Activated CD8-positive, alpha-beta memory T cell treated with anti-CD3 and anti-CD28 coated beads, Interleukin-2, amount 10 ng/mL, durations not matched to agents 7 days and 5 days (primary cell): ENCODE results near the gene GFAP. TPM values are rescaled to one million over a fixed set of nuclear protein-coding genes. Genes with fewer than 3 reads are reported as not detected.
A peak's percentile ranks its signal among the peaks of the same experiment; 100 is the strongest.

ENCODE experiments used
- ATAC-seq: fragments of 150-1000 bp; cut with Tn5 transposase; one replicate; pipeline ENCODE4 v1.10.0; 2021; ENCODE audit warnings: moderate library complexity
- CTCF ChIA-PET: fragments of 350-600 bp; sonication (Branson Sonifier 250); formaldehyde crosslinking; loops from one replicate; lab custom pipeline; 2021; ENCODE audit warnings: antibody characterized with exemption; lab: Charles Lee
- DNase-seq: peaks from one replicate; pipeline ENCODE4 v3.0.0-alpha.2; 2020
- H3K27ac Mint-ChIP-seq: one replicate; pipeline ENCODE4 v1.8.0; 2021; ENCODE audit warnings: mild to moderate bottlenecking, mixed read lengths
- H3K27me3 Mint-ChIP-seq: one replicate; pipeline ENCODE4 v1.8.0; 2021; ENCODE audit warnings: mixed read lengths
- H3K36me3 Mint-ChIP-seq: one replicate; pipeline ENCODE4 v1.8.0; 2021; ENCODE audit warnings: mild to moderate bottlenecking, mixed read lengths
- H3K4me1 Mint-ChIP-seq: one replicate; pipeline ENCODE4 v1.8.0; 2021; ENCODE audit warnings: mixed read lengths
- H3K4me3 Mint-ChIP-seq: one replicate; pipeline ENCODE4 v1.8.0; 2021; ENCODE audit warnings: mild to moderate bottlenecking, moderate library complexity, mixed read lengths
- H3K9me3 Mint-ChIP-seq: one replicate; pipeline ENCODE4 v1.8.0; 2022; ENCODE audit warnings: low read depth, mixed read lengths
- total RNA-seq, 2 experiments: library from RNA; stranded (reverse); gene quantifications; one replicate each; pipeline ENCODE4 v1.2.3, GENCODE V29; 2021

GFAP gene
- total RNA-seq, 2 experiments from 2014 or later: not detected

DNA sequence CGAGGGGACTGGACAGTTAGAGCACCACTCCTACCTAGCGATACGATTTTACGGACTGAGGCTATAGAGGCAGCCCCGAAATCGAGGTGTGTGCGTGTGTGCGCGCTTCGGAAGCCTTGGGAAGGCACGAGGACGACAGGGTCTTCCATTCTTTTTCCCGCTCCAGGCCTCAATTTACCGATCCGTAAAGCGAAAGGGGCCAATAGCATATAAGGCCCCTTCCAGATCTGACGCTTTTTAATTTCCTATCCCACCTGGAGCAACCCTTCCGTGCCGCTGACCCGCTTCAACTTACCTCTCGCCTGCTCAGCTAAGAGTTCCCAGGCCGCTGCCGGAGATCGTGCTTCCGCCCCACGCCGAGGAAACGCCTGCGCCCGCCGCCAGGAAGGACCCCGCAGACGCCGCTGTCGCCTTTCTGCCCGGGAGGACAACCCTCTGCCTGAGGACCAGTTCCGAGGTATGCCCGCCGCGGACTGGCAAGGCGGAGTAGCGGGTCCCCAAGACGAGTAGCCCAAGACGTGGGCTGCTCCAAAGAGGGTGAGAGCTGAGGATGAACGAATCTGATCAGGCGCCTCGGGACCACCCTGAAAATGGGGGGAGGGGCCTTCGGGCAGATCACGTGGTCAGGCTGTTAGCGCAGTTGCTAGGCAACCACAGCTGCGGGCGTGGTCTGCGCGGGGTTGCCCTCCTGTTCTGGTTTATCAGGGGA is 16.1 kb downstream of the GFAP start, which contains the start of gene EFTUD2:
EFTUD2 (minus strand) TSS at position 372 of the 709 bp plus-strand sequence. CDS start 4,924 bp downstream, outside the sequence.
- H3K4me3 Mint-ChIP-seq: peak within 1 kb of the TSS; percentile 85
- peaks cover 29% of the 10 kb centered on the region for H3K4me1 Mint-ChIP-seq
- peaks cover 11% of the 10 kb centered on the region for H3K36me3 Mint-ChIP-seq
- no peaks in the 10 kb centered on the region for H3K9me3 Mint-ChIP-seq
- CTCF ChIA-PET: interaction anchor here (0.9 to 3.5 kb wide), 13 partner anchors 9 to 236 kb away, joined by 3 to 12 read pairs (median 4); partner anchors contain the start of gene ACBD4
- H3K27ac Mint-ChIP-seq: peak within 1 kb of the TSS; percentile 99
- peak; percentile 97 for ATAC-seq
- peak; percentile 94 for DNase-seq
- H3K27me3 Mint-ChIP-seq: peaks cover 8% of the 10 kb centered on the region

DNA sequence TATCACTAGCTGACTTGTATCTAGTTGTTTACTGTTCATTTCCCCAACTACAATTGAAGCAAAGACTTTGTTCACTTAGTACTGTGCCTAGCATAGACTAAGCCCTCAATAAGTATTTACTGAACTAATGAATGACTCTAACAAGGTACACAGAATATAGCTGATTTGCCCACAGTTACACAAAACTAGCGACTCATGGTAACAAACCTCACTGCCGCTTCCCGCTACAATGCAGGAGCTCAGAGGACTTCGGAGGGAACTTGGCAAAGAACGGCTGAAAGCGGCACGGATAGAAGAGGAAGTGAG is 16.6 kb downstream of the GFAP start:
- DNase-seq (peak; percentile 53), ATAC-seq (no peak)
- Mint-ChIP-seq H3K4me3 (peak overlapping the region; percentile 85), H3K36me3 (peaks cover 11% of the 10 kb centered on the region), H3K27ac (peak overlapping the region; percentile 99), H3K9me3 (no peaks in the 10 kb centered on the region), H3K27me3 (peaks cover 8% of the 10 kb centered on the region), H3K4me1 (peaks cover 29% of the 10 kb centered on the region)
- CTCF ChIA-PET: interaction anchor here (0.9 to 3.5 kb wide), 11 partner anchors 9 to 237 kb away, joined by 3 to 12 read pairs (median 6); partner anchors contain the start of gene ACBD4

DNA sequence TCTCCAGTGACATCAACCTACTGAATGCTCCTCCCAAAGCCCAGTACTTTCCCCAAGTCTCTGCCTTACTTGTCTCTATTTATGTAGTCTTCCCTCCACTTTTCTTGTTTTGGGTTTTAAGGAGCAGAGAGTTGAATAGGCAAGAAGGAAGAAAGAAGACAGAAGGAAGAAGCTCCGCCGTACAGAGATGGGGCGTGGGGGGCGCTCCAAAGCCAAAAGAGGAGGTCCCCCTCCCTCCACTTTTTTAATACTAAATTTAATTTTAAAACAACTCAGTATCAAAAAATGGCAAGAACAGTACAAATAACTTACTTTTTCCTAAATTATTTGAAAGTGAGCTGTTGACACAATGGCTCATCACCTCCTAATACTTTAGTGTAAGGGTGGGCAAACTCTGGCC is 20.7 kb downstream of the GFAP start:
- Mint-ChIP-seq H3K9me3 (no peaks in the 10 kb centered on the region), H3K27ac (no peak overlapping the region), H3K36me3 (peaks cover 27% of the 10 kb centered on the region), H3K4me3 (no peak overlapping the region), H3K4me1 (peaks cover 25% of the 10 kb centered on the region), H3K27me3 (no peaks in the 10 kb centered on the region)
- DNase-seq (no peak), ATAC-seq (no peak)
- CTCF ChIA-PET: interaction anchor here (1.3 to 2.2 kb wide), 4 partner anchors 13 to 119 kb away, joined by 3 to 7 read pairs (median 5); no protein-coding TSS in a partner anchor

DNA sequence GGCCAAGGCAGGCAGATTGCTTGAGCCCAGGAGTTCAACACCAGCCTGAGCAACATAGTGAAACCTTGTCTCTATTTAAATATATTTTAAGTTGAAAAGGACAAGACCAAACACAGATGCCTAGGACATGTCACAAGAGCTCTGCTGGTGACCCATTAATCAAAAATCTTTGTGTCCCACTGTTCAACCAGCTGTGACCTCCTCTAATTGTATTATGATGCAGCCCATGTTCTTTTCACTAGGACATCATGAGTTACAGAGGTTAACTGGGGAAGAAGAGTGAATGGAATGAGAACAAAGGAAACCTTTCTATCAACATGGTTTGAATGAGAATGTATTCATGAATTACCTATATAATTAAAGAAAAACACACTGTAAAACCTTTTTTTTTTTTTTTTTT is 23.1 kb downstream of the GFAP start:
- H3K9me3 Mint-ChIP-seq: no peaks in the 10 kb centered on the region
- H3K27me3 Mint-ChIP-seq: no peaks in the 10 kb centered on the region
- no peak for DNase-seq
- no peak overlapping the region for H3K4me3 Mint-ChIP-seq
- peaks cover 16% of the 10 kb centered on the region for H3K4me1 Mint-ChIP-seq
- no peak overlapping the region for H3K27ac Mint-ChIP-seq
- no peak for ATAC-seq
- CTCF ChIA-PET: interaction anchor here (1.3 to 1.5 kb wide), 2 partner anchors 11 to 207 kb away, joined by 3 read pairs; no protein-coding TSS in a partner anchor
- H3K36me3 Mint-ChIP-seq: peaks cover 27% of the 10 kb centered on the region

DNA sequence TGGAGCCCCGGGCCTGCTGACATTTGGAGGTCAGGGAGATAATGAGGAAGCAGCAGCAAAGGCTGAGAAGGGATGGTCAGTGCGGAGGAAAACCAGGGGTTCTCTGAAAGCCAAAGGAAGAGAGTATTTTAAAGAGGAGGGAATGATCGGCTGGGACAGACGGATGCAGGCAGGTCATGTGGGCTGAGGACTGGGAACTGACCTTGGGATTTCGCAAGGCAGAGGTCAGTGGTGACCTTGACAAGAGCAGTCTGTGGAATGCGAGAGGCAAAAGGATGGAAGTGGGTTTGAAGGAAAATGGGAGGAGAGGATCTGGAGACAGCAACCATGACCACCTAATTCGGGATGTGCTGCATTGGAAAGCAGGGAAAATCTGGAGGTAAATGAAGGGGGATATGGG is 26.3 kb downstream of the GFAP start:
- CTCF ChIA-PET: interaction anchor here (1.2 kb wide), 1 partner anchor 114 kb away, joined by 4 read pairs; no protein-coding TSS in a partner anchor
- Mint-ChIP-seq H3K27me3 (no peaks in the 10 kb centered on the region), H3K36me3 (peaks cover 32% of the 10 kb centered on the region), H3K27ac (no peak overlapping the region), H3K9me3 (no peaks in the 10 kb centered on the region), H3K4me1 (peaks cover 13% of the 10 kb centered on the region), H3K4me3 (no peak overlapping the region)
- ATAC-seq (no peak), DNase-seq (no peak)

DNA sequence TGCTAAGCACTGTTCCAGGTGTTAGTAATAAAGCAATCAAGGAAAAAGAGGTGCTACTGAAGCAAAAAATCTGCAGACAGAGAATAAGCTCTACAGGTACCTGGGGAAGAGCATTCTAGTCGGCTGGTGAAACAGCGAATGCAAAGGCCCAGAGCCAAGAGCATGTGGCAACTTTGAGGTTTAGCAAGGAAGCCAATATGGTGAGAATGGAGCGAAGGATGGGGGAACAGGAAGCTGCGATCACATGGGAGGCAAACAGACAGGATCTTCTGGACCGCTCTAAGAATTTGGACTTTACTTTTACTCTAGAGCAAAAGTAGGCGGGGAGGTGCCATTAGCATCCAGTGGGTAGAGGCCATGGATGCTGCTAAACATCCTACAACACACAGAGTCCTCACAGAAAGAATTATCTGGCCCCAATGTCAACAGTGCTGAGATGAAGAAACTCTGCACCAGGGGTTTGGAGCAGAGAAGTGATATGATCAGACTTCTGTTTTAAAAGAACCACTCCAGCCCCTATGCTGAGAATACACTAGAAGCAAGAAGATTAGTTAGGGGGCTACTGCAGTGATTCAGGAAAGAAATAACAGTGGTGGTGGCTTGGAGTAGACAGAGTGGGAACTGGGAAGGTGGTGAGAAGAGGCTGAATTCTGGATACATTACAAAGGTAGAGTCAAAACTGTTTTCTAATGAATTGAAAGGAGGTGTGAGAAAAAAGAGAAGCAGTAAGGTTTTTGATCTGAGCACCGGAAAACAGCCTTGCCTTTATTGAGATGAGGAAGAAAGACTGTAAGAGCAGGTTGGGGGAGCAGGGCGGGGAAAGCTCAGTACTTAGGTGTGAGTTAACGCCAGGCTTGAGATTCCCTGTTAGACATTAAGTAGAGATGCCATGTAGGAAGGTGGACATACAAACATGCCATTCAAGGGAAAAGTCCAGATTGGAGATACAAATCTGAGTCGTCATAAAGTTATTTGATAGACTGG is 27.0 kb downstream of the GFAP start:
- DNase-seq: peak; percentile 63
- CTCF ChIA-PET: interaction anchor here (1.0 to 1.9 kb wide), 4 partner anchors 9 to 133 kb away, joined by 3 to 7 read pairs (median 4); no protein-coding TSS in a partner anchor
- peaks cover 13% of the 10 kb centered on the region for H3K4me1 Mint-ChIP-seq
- H3K9me3 Mint-ChIP-seq: no peaks in the 10 kb centered on the region
- no peaks in the 10 kb centered on the region for H3K27me3 Mint-ChIP-seq
- H3K4me3 Mint-ChIP-seq: no peak overlapping the region
- peak; percentile 78 for ATAC-seq
- peaks cover 34% of the 10 kb centered on the region for H3K36me3 Mint-ChIP-seq
- H3K27ac Mint-ChIP-seq: no peak overlapping the region

DNA sequence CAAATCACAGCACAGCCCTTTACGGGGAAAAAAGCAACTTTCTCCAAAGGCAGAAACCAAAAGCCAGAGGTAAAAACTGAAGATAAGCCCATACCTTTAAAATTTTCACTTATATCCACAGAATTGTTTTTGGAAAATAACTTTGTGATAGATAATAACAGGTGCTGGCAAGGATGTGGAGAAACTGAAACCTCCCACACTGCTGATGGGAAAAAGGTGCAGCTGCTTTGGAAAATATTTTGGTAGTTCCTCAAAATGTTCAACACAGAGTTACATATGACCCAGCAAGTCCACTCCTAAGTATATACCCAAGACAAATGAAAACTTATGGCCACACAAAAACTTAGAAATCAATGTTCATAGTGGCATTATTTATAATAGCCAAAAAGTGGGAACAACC is 28.3 kb downstream of the GFAP start:
- ATAC-seq: no peak
- H3K4me3 Mint-ChIP-seq: no peak overlapping the region
- no peaks in the 10 kb centered on the region for H3K9me3 Mint-ChIP-seq
- no peaks in the 10 kb centered on the region for H3K27me3 Mint-ChIP-seq
- peaks cover 37% of the 10 kb centered on the region for H3K36me3 Mint-ChIP-seq
- CTCF ChIA-PET: interaction anchor here (0.6 to 1.9 kb wide), 3 partner anchors 8 to 160 kb away, joined by 3 to 7 read pairs (median 4); no protein-coding TSS in a partner anchor
- peaks cover 13% of the 10 kb centered on the region for H3K4me1 Mint-ChIP-seq
- DNase-seq: no peak
- H3K27ac Mint-ChIP-seq: no peak overlapping the region

DNA sequence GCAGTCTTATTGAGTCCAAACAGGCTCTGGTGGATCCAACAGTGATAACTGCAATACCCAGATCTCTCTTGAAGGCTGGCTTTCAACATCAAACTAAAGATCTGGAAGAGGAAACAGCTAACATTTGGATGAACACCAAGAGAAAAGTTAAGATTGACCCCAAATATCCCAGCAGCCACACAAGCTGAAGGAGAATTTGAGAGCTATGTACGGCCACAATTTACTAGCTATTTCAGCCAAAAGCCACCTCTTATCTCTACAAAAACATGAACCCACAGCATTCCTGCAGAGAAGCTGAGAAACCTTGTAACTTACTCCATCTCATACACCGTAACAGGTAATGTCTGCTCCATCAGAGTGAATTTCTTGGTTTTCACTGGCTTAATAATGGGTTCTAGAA is 30.4 kb downstream of the GFAP start:
- Mint-ChIP-seq H3K27ac (no peak overlapping the region), H3K27me3 (no peaks in the 10 kb centered on the region), H3K4me1 (peaks cover 10% of the 10 kb centered on the region), H3K4me3 (no peak overlapping the region), H3K36me3 (peaks cover 41% of the 10 kb centered on the region), H3K9me3 (no peaks in the 10 kb centered on the region)
- CTCF ChIA-PET: interaction anchor here (0.6 to 1.1 kb wide), 4 partner anchors 11 to 165 kb away, joined by 3 to 6 read pairs (median 4); no protein-coding TSS in a partner anchor
- no peak for DNase-seq
- no peak for ATAC-seq

DNA sequence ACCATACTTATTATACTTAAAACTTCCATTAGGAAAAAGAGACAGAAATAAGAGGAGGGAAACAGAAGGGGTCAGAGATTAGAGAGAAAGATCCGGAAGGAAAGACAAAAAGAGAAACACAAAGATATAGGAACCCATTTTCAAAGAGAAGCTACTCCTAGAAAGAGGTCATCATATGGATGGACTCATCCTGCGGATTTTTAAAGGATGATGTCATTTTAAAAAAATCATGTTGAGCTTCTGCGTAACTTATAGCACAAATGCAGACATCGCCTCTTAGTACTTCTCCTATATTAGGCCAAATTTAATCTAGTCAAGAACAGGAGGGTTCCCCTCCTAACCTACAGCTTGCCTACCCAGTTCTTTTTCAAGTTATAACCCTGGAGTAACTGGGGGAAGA is 34.2 kb downstream of the GFAP start:
- Mint-ChIP-seq H3K4me3 (no peak overlapping the region), H3K27me3 (no peaks in the 10 kb centered on the region), H3K36me3 (peaks cover 55% of the 10 kb centered on the region), H3K27ac (no peak overlapping the region), H3K9me3 (no peaks in the 10 kb centered on the region), H3K4me1 (no peaks in the 10 kb centered on the region)
- CTCF ChIA-PET: interaction anchor here (0.6 to 1.4 kb wide), 9 partner anchors 10 to 144 kb away, joined by 3 to 7 read pairs (median 3); no protein-coding TSS in a partner anchor
- DNase-seq: no peak
- ATAC-seq: no peak

DNA sequence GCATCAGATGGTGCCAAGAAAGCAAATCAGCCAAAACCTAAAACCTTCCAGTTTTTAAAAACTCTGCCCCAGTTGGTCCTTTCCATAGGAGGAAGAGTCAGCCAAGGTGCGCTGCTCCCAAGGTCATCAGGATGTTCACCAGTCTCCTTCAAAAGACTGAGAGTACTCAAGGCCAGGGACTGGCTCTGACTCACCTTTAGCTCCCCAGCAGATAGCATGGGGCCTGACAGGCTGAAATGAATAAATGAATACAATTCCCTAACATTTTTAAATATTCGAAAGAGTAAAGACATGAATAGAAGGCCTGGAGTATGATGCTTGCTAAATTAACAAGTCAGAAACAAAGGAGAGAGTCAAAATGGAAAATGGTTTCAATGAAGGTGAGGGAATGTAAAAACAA is 35.2 kb downstream of the GFAP start:
- no peak for ATAC-seq
- DNase-seq: no peak
- Mint-ChIP-seq H3K4me3 (no peak overlapping the region), H3K9me3 (no peaks in the 10 kb centered on the region), H3K36me3 (peaks cover 58% of the 10 kb centered on the region), H3K4me1 (no peaks in the 10 kb centered on the region), H3K27me3 (no peaks in the 10 kb centered on the region), H3K27ac (peak overlapping the region; percentile 1)
- CTCF ChIA-PET: interaction anchor here (1.4 to 3.7 kb wide), 5 partner anchors 19 to 140 kb away, joined by 6 to 29 read pairs (median 7); partner anchors contain the start of gene EFTUD2

DNA sequence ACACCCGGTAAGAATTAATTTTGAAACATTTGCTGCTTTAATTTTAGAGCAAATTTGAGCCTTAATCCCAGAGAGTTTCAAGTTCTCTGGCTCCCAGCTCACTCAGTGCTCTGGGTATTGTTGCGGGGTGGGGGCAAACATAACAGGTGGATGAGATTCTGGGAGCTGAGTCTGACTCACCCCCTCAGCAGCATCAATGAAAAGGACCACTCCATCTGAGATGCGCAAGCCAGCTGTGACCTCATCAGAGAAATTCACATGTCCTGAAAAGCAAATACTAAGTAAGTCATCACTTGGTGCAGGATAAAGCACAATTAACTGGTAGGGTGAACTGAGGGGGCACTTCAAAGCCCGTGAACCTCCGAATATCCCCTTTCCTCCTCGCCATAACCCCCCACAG is 35.9 kb downstream of the GFAP start:
- no peak for ATAC-seq
- CTCF ChIA-PET: interaction anchor here (1.0 to 3.7 kb wide), 13 partner anchors 8 to 184 kb away, joined by 3 to 29 read pairs (median 5); partner anchors contain the start of genes DBF4B and EFTUD2
- peaks cover 52% of the 10 kb centered on the region for H3K36me3 Mint-ChIP-seq

DNA sequence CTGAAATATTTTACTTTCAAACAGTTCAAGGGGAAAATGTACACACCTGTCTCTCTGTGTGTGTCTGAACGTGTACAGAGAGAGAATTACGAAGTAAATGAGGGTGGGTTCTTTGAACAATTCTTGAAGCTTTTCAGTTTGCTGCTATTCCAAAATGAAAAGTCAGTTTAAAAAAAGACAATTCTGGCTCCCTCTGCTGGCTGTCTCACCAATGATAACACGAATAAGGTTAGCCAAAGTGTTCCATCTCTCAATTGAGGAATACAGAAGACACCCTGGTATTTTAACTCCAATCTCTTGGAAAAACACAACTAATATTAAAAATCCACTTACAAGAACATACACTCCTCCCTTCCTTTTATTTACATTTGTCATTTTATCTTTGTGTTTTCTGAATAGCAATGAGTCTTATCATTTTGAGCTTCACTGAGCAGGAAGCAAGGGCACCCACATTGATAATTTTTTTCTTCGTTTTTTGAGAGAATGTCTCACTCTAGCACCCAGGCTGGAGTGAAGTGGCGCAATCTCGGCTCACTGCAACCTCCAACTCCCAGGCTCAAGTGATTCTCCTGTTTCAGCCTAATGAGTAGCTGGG is 36.6 kb downstream of the GFAP start:
- ATAC-seq (no peak), DNase-seq (peak; percentile 47)
- peaks cover 51% of the 10 kb centered on the region for H3K36me3 Mint-ChIP-seq

More for the DNA sequence above, 35.9 kb downstream of the GFAP start:
- DNase-seq: no peak
- H3K4me3 Mint-ChIP-seq: no peak overlapping the region
- H3K27ac Mint-ChIP-seq: no peak overlapping the region
- no peaks in the 10 kb centered on the region for H3K4me1 Mint-ChIP-seq
- H3K9me3 Mint-ChIP-seq: no peaks in the 10 kb centered on the region
- no peaks in the 10 kb centered on the region for H3K27me3 Mint-ChIP-seq

More for the DNA sequence above, 36.6 kb downstream of the GFAP start:
- Mint-ChIP-seq H3K4me1 (no peaks in the 10 kb centered on the region), H3K27me3 (no peaks in the 10 kb centered on the region), H3K4me3 (no peak overlapping the region), H3K9me3 (no peaks in the 10 kb centered on the region), H3K27ac (peak overlapping the region; percentile 37)
- CTCF ChIA-PET: interaction anchor here (0.7 to 3.7 kb wide), 20 partner anchors 9 to 184 kb away, joined by 3 to 29 read pairs (median 4); partner anchors contain the start of genes DBF4B and EFTUD2
